PC-3 (cell line): Measurements from ENCODE around the gene OTX1. TPM values are rescaled to one million over a fixed set of nuclear protein-coding genes. Genes with fewer than 3 reads are reported as not detected.

ENCODE experiments used
- ATAC-seq: fragments of 200-7000 bp; cut with Tn5 transposase; 2 replicates; pipeline ENCODE4 v1.9.1; 2020; ENCODE audit warnings: mild to moderate bottlenecking, moderate library complexity
- BruUV-seq: library from RNA; stranded (reverse); fragments of 400-500 nt; replicated peaks from 2 replicates; lab custom pipeline; 2021; lab: Mats Ljungman, UMichigan
- CTCF ChIA-PET: fragments of 300-600 bp; sonication (Branson Sonifier 250); formaldehyde crosslinking; loops from one replicate; lab custom pipeline; 2022; ENCODE audit warnings: antibody characterized with exemption; lab: Charles Lee
- POLR2A ChIA-PET: fragments of 300-600 bp; sonication (Branson Sonifier 250); formaldehyde crosslinking; loops from one replicate; lab custom pipeline; 2022; ENCODE audit warnings: antibody characterized with exemption; ENCODE audit not compliant: unreplicated experiment; lab: Charles Lee
- DNase-seq: peaks from one replicate; pipeline ENCODE4 v3.0.0-alpha.2; 2015
- H2AFZ ChIP-seq: fragments of 300-600 bp; sonication (generic); 2 replicates; pipeline ENCODE4 v1.6.0; 2016; ENCODE audit warnings: antibody characterized with exemption, low read length
- H3F3A ChIP-seq: fragments of 300-600 bp; sonication (generic); one replicate; pipeline ENCODE4 v1.6.0; 2017; ENCODE audit warnings: antibody characterized with exemption, low read length, control low read depth, mild to moderate bottlenecking; ENCODE audit not compliant: unreplicated experiment
- H3K27ac ChIP-seq: fragments of 300-600 bp; sonication (generic); 2 replicates; pipeline ENCODE4 v1.5.1; 2016; ENCODE audit warnings: mild to moderate bottlenecking, low read length
- H3K27me3 ChIP-seq: fragments of 300-600 bp; sonication (generic); 2 replicates; pipeline ENCODE4 v1.6.1; 2016; ENCODE audit warnings: low read length, mixed read lengths
- H3K36me3 ChIP-seq: fragments of 300-600 bp; sonication (generic); 2 replicates; pipeline ENCODE4 v1.6.1; 2016; ENCODE audit warnings: low read depth, mixed run types, low read length, mixed read lengths
- H3K4me1 ChIP-seq: fragments of 300-600 bp; sonication (generic); 2 replicates; pipeline ENCODE4 v1.5.1; 2016; ENCODE audit warnings: low read length; ENCODE audit not compliant: insufficient read depth
- H3K4me2 ChIP-seq: fragments of 300-600 bp; sonication (generic); 2 replicates; pipeline ENCODE4 v1.6.0; 2016; ENCODE audit warnings: low read length
- H3K4me3 ChIP-seq: fragments of 300-600 bp; sonication (generic); 2 replicates; pipeline ENCODE4 v1.5.1; 2016; ENCODE audit warnings: mild to moderate bottlenecking, low read length, mixed read lengths
- H3K79me2 ChIP-seq: fragments of 300-600 bp; sonication (generic); 2 replicates; pipeline ENCODE4 v1.6.1; 2017; ENCODE audit warnings: low read length, mixed read lengths
- H3K9ac ChIP-seq: fragments of 300-600 bp; sonication (generic); 2 replicates; pipeline ENCODE4 v1.6.0; 2016; ENCODE audit warnings: mild to moderate bottlenecking, low read length
- H3K9me2 ChIP-seq: fragments of 300-600 bp; sonication (generic); replicated peaks from 2 replicates; pipeline ENCODE4 v1.6.1; 2016; ENCODE audit warnings: mixed run types, low read length, mixed read lengths
- H3K9me3 ChIP-seq: fragments of 300-600 bp; sonication (generic); 2 replicates; pipeline ENCODE4 v1.6.1; 2016; ENCODE audit warnings: low read length, mixed read lengths
- H4K20me1 ChIP-seq: fragments of 300-600 bp; sonication (generic); 2 replicates; pipeline ENCODE4 v1.6.1; 2016; ENCODE audit warnings: low read length, mixed read lengths
- CTCF ChIP-seq: fragments of 300-600 bp; sonication (generic); conservative IDR thresholded peaks from 2 replicates; pipeline ENCODE4 v1.5.1; 2017; ENCODE audit warnings: antibody characterized with exemption, low read depth, mild to moderate bottlenecking, low read length
- EZH2 ChIP-seq: fragments of 300-600 bp; sonication (generic); IDR thresholded peaks from one replicate; pipeline ENCODE4 v1.6.1; 2017; ENCODE audit warnings: antibody characterized with exemption, mild to moderate bottlenecking, low read length; ENCODE audit not compliant: unreplicated experiment
- EZH2phosphoT487 ChIP-seq: fragments of 300-600 bp; sonication (generic); IDR thresholded peaks from 2 replicates; pipeline ENCODE4 v1.6.1; 2018; ENCODE audit warnings: mild to moderate bottlenecking, antibody characterized with exemption, low read length, borderline replicate concordance
- intact Hi-C: fragments of 100-400 bp; cut with micrococcal nuclease; formaldehyde crosslinking; loops from 2 replicates; pipeline ENCODE4 v1.9.0; 2023
- total RNA-seq: library from RNA; depleted of rRNA; stranded (reverse); fragments of >200 nt; gene quantifications from 2 replicates; pipeline ENCODE4 v1.2.3, GENCODE V29; 2014

The OTX1 gene
- total RNA-seq, 1 experiment from 2014 or later: 2.3 TPM

- Histone ChIP-seq H2AFZ (no peak overlapping the region), H3K9me3 (no peaks in the 10 kb centered on the region), H3K4me2 (no peak overlapping the region), H3K79me2 (no peaks in the 10 kb centered on the region), H3K27ac (no peak overlapping the region), H3K4me1 (no peaks in the 10 kb centered on the region), H3K9me2 (no peaks in the 10 kb centered on the region), H4K20me1 (no peaks in the 10 kb centered on the region), H3K36me3 (no peaks in the 10 kb centered on the region; the same call in 1 of the 2 replicates), H3K9ac (no peak overlapping the region), H3K27me3 (no peaks in the 10 kb centered on the region), H3K4me3 (no peak overlapping the region), H3F3A (no peaks in the 10 kb centered on the region)
- ATAC-seq: no peak
- CTCF ChIA-PET: no interaction called here
- POLR2A ChIA-PET: no interaction called here
- BruUV-seq: no TSS peak
- no peak for TF ChIP-seq CTCF
- TF ChIP-seq EZH2phosphoT487: no peak
- intact Hi-C loops: no loop called here
- DNase-seq: no peak
Measured at GRCh38 chr2:63009490-63009889, 41.1 kb upstream of the OTX1 start.

GRCh38 chr2:63012541-63012940 lies 38.1 kb upstream of the OTX1 start:
- ChIA-PET POLR2A (no interaction called here), CTCF (no interaction called here)
- Histone ChIP-seq H3K27ac (no peak overlapping the region), H3K4me1 (no peaks in the 10 kb centered on the region), H3K27me3 (no peaks in the 10 kb centered on the region), H3K4me3 (no peak overlapping the region), H3K9me3 (no peaks in the 10 kb centered on the region), H3K4me2 (no peak overlapping the region), H2AFZ (no peak overlapping the region), H3K36me3 (no peaks in the 10 kb centered on the region; the same call in 1 of the 2 replicates), H3K9me2 (no peaks in the 10 kb centered on the region), H4K20me1 (no peaks in the 10 kb centered on the region), H3K9ac (no peak overlapping the region), H3F3A (no peaks in the 10 kb centered on the region), H3K79me2 (no peaks in the 10 kb centered on the region)
- DNase-seq: no peak
- BruUV-seq: no TSS peak
- intact Hi-C loops: no loop called here
- no peak for ATAC-seq
- no peak for TF ChIP-seq EZH2phosphoT487
- no peak for TF ChIP-seq EZH2
- no peak for TF ChIP-seq CTCF

- ATAC-seq (no peak), DNase-seq (no peak)
- no peaks in the 10 kb centered on the region for H3K79me2 ChIP-seq
- no peaks in the 10 kb centered on the region for H4K20me1 ChIP-seq
- no peaks in the 10 kb centered on the region for H3K9me3 ChIP-seq
- no peaks in the 10 kb centered on the region; the same call in 1 of the 2 replicates for H3K36me3 ChIP-seq
- H3K27me3 ChIP-seq: no peaks in the 10 kb centered on the region
- ChIA-PET POLR2A (no interaction called here), CTCF (no interaction called here)
- no peaks in the 10 kb centered on the region for H3K9me2 ChIP-seq
- no peak overlapping the region for H3K27ac ChIP-seq
- no peaks in the 10 kb centered on the region for H3K4me1 ChIP-seq
- no peak overlapping the region for H3K4me3 ChIP-seq
- no peaks in the 10 kb centered on the region for H3F3A ChIP-seq
- intact Hi-C loops: no loop called here
- H2AFZ ChIP-seq: no peak overlapping the region
- TF ChIP-seq CTCF (no peak), EZH2 (no peak), EZH2phosphoT487 (no peak)
- no peak overlapping the region for H3K4me2 ChIP-seq
- BruUV-seq: no TSS peak
- no peak overlapping the region for H3K9ac ChIP-seq
Measured at GRCh38 chr2:63013438-63013837, 37.2 kb upstream of the OTX1 start.
